Large intestine (tissue), 3 donors: ENCODE data around the gene RALA. TPM values are rescaled to one million over a fixed set of nuclear protein-coding genes. Genes with fewer than 3 reads are reported as not detected.
A peak's percentile ranks its signal among the peaks of the same experiment; 100 is the strongest.

Source experiments
- DNase-seq, 2 donors: peaks; one replicate each; pipeline versions ENCODE4 v3.0.0 to v3.0.0-alpha.2; 2013
- H3K27ac ChIP-seq: one replicate; pipeline ENCODE4 v1.5.1; 2013; ENCODE audit warnings: low read length
- H3K27me3 ChIP-seq: 2 replicates; pipeline ENCODE4 v1.6.1; 2013; ENCODE audit warnings: low read length; ENCODE audit not compliant: control insufficient read depth, insufficient read depth
- H3K36me3 ChIP-seq: 2 replicates; pipeline ENCODE4 v1.6.1; 2013; ENCODE audit warnings: low read length; ENCODE audit not compliant: control insufficient read depth, insufficient read depth
- H3K4me1 ChIP-seq: one replicate; pipeline ENCODE4 v1.6.1; 2013; ENCODE audit warnings: low read length; ENCODE audit not compliant: control insufficient read depth, insufficient read depth
- H3K4me3 ChIP-seq: one replicate; pipeline ENCODE4 v1.5.1; 2013; ENCODE audit warnings: low read length
- H3K9me3 ChIP-seq: one replicate; pipeline ENCODE4 v1.6.1; 2013; ENCODE audit warnings: mild to moderate bottlenecking, low read depth, low read length, moderate library complexity; ENCODE audit not compliant: control insufficient read depth
- WGBS: methylation state at CpG from one replicate; pipeline ENCODE4 v1.1.5; 2013; ENCODE audit warnings: low lambda C conversion rate; ENCODE audit not compliant: insufficient coverage; 5-methylcytosine and 5-hydroxymethylcytosine counted together
- polyA plus RNA-seq: library from polyadenylated mRNA; unstranded; fragments of 120-200 nt; gene quantifications from one replicate; pipeline ENCODE4 v1.2.1, GENCODE V29; 2013

RALA gene
- polyA plus RNA-seq, 1 donor: 38.7 TPM

DNA sequence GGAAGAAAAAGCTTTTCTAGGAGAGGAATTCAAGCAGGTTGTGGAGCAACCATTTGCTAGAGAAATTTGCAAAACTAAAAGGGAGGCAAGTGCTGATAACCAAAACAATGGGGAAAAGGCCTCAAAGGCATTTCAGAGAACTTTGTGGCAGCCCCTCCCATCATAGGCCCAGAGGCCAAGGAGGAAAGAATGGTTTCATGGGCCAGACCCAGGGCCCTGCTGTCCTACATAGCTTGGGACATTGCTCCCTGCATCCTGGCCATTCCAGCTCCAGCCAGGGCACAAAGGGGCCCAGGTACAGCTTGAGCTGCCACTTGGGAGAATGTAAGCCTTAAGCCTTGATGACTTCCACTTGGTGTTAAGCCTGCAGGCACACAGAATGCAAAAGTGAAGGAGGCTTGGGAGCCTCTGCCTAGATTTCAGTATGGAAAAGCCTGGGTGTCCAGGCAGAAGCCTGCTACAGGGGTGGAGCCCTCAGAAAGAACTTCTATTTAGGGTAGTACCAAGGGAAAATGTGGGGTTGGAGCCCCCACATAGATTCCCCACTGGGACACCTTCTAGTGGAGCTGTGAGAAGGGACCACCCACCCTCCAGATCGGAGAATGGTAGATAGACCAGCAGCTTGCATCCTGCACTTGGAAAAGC lies 91.2 kb downstream of the RALA start:
- Histone ChIP-seq H3K4me3 (no peak overlapping the region), H3K36me3 (no peaks in the 10 kb centered on the region), H3K4me1 (no peaks in the 10 kb centered on the region), H3K27ac (no peak overlapping the region), H3K27me3 (no peaks in the 10 kb centered on the region), H3K9me3 (peaks cover 14% of the 10 kb centered on the region)
- DNase-seq: no peak
- WGBS: no CpG with 5 or more reads among the region's 1 CpG

DNA sequence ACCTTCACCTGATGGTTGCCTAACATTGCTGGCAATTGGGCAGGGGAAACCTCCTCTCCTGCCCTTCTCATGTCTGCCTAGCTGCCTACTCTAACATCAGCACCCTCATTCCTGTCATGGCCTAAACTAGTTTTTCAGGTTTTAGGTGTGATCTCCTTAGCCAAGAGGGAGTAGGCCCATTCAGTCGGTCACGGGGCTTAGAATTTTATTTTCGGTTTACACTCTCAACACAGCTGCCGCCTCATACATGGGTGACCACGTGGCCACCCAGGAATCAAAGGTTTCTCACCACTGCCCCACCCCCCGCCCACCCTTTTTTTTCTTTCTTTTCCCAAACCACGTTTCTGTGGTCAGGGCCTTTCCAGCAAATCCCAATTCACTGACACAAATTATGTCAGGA lies 97.2 kb downstream of the RALA start:
- Histone ChIP-seq H3K4me3 (no peak overlapping the region), H3K27me3 (no peaks in the 10 kb centered on the region), H3K4me1 (peaks cover 13% of the 10 kb centered on the region), H3K36me3 (no peaks in the 10 kb centered on the region), H3K9me3 (no peaks in the 10 kb centered on the region), H3K27ac (peak overlapping the region; percentile 56)
- WGBS: no CpG with 5 or more reads among the region's 7 CpGs
- DNase-seq: peak; percentile 82 to 91

DNA sequence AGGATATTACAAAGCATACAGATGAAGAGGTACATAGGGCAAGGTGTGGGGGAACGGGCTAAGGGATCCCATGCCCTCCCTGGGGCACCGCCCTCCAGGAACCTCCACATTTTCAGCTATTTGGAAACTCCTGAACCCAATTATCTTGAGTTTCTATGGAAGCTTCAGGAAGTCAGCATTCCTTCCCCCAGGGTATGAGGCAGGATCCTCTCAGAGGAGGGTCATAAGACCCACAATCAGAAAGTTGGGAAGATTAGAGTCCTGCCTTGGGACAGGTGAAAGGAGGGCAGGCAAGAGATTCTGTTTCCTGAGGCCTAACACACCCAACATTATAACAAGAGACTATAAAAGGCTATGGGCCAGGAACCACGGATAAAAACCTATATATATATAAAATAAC lies 98.0 kb downstream of the RALA start:
- peak overlapping the region; percentile 11 for H3K27ac ChIP-seq
- H3K36me3 ChIP-seq: no peaks in the 10 kb centered on the region
- H3K9me3 ChIP-seq: no peaks in the 10 kb centered on the region
- no peaks in the 10 kb centered on the region for H3K27me3 ChIP-seq
- H3K4me1 ChIP-seq: peaks cover 13% of the 10 kb centered on the region
- no peak overlapping the region for H3K4me3 ChIP-seq
- WGBS: 80% methylated on average over 1 of the region's 3 CpGs
- DNase-seq: no peak

DNA sequence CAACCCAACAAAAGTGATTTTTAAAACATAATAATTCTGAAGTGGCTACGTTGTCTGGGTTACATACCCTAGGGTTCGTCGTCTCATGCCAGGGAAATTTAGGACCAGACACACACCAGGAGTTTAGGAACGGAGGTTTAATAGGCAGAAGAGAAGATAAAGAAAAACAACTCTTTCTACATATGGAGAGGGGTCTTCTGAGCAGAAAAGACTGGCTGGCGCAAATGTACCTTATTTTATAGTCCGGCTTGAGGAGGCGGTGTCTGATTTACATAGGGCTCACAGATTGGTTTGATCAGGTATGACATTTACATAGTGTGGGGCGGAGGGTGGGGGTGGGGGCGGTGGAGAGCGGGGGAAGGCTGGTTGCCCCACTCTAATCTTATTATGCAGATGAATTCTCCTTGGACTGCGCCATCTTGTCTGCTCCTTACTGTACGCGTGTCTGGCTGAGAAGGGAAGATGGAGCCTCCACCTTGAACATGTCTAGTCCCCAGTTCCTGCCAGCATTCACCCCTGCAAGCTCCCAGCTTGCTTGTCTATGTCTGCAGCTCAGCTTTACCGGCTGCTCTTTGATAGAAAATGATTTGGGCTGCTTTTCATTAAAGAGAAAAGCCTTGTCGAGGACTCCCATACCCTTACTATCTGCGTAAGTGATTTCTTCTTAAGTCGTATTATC lies 98.7 kb downstream of the RALA start:
- H3K4me1 ChIP-seq: peaks cover 13% of the 10 kb centered on the region
- no peak for DNase-seq
- no peaks in the 10 kb centered on the region for H3K27me3 ChIP-seq
- no peaks in the 10 kb centered on the region for H3K9me3 ChIP-seq
- no CpG with 5 or more reads among the region's 17 CpGs for WGBS
- no peak overlapping the region for H3K27ac ChIP-seq
- no peak overlapping the region for H3K4me3 ChIP-seq
- H3K36me3 ChIP-seq: no peaks in the 10 kb centered on the region

DNA sequence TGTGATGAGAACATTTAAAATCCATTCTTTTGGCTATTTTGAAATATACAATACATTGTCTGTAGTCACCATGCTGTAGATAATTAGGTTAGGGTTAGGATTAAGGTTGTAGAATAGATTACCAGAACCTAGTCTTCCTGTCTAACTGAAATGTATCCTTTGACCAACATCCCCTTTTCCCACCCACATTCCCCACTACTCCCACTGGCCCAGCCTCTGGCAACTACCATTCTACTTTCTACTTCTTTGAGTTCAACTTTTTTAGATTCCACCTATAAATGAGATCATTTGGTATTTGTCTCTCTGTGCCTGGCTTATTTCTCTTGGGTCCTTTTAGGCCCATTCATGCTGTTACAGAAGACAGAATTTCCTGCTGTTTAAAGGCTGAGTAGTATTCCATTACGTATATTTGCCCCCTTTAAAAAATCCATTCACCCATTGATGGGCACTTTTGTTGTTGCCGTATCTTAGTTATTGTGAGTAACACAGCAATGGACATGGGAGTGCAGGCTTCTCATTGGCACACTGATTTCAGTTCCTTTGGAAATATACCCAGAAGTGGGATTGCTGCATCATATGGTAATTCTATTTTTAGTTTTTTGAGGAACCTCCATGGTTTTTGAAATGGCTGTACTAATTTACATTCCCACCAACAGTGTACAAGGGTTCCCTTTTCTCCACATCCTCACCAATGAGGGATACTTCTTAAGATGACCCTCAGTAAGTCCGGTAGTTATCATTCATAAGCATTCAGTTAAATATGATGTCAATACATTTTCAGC lies 104.0 kb downstream of the RALA start:
- Histone ChIP-seq H3K9me3 (no peaks in the 10 kb centered on the region), H3K36me3 (no peaks in the 10 kb centered on the region), H3K4me1 (no peaks in the 10 kb centered on the region), H3K27me3 (no peaks in the 10 kb centered on the region), H3K4me3 (no peak overlapping the region), H3K27ac (no peak overlapping the region)
- DNase-seq: no peak
- WGBS: 90% methylated on average over 2 of the region's 3 CpGs

DNA sequence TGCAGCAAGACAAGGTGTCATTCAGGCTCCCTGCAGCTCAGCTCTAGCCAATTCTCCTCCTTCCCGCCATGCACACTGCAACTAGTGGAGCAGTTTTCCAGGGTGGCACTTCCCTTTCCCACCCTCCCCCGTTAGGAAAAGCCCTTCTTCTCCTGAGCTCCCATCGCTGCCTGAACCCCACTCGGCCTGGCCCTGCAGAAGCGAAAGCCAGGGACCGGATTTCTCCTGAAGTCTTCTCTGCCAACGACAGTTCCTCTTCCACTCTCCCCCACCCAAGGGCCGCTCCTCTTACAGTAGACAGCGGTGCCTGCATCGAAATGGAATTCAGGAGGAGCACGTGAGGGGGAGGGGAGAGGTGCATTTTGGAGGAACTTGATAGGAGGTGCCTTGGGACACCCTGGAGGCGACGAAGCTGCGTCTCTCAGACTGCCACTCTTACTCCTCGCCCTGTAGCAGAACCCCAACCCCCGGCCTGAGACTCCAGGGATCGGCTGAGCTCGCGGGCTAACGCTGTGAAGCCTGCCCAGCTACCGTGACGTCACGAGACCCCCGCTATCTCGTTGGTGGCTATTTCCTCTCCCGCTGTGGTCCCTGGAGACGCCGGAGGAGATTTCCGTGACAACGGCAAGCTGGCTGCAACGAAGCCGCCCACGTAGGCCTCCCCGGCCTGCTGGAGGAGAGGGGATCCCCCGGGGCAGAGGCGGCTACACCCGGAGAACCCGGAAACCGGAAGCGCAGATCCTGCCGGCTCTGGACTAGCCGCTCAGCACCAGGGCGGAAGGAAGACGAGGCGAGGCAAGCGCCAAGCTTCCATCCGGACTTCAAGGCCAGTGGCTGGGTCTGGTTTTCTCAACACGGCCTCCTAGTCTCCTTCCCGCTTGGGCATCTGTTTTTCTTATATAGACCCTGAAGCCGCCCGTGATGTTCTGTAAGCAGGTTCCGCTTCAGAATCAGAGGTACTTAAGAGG lies 109.7 kb downstream of the RALA start:
- Histone ChIP-seq H3K9me3 (no peaks in the 10 kb centered on the region), H3K4me3 (peak overlapping the region; percentile 55), H3K4me1 (peaks cover 9% of the 10 kb centered on the region), H3K27ac (peak overlapping the region; percentile 61), H3K36me3 (no peaks in the 10 kb centered on the region), H3K27me3 (no peaks in the 10 kb centered on the region)
- DNase-seq: peak; percentile 93 to 96
- no CpG with 5 or more reads among the region's 52 CpGs for WGBS

DNA sequence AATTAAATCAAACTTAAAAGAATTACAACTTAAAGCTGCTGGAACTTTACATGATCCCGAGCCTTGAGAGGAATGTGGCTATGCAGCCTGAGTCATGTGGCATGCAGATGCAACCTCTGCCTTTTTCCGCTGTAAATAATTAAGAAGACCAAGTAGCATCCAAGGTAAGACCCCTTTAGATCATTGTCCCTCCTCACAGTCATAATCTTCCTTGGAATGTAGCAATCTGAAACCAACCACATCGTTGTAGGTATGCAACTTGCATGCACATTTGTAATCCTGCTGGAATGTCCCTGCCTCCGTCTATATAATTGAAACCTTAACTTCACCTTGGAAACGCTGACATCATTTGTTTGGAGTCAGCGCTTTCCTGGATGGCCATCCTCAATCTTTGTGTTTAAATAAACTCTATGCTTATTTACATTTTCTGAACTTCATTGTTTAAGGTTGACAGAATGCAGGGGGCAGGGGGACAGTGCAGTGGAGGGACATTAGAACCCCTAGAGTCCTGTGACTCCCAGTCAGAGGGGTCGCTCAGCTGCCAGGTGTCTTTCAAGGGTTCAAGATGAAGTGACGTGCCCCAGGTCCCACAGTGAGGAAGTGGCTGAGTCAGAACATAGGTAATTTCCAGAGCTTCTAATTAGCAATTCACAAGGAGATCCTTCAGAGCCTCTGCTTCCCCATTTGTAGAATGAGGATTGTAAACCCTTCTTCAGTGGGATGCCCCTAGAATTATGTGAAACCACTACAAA lies 110.7 kb downstream of the RALA start:
- DNase-seq: peak in 1 of 2 donors; percentile 43
- H3K4me1 ChIP-seq: peaks cover 9% of the 10 kb centered on the region
- H3K9me3 ChIP-seq: no peaks in the 10 kb centered on the region
- peak overlapping the region; percentile 55 for H3K4me3 ChIP-seq
- no peaks in the 10 kb centered on the region for H3K36me3 ChIP-seq
- WGBS: no CpG with 5 or more reads among the region's 8 CpGs
- H3K27ac ChIP-seq: peak overlapping the region; percentile 61
- no peaks in the 10 kb centered on the region for H3K27me3 ChIP-seq

DNA sequence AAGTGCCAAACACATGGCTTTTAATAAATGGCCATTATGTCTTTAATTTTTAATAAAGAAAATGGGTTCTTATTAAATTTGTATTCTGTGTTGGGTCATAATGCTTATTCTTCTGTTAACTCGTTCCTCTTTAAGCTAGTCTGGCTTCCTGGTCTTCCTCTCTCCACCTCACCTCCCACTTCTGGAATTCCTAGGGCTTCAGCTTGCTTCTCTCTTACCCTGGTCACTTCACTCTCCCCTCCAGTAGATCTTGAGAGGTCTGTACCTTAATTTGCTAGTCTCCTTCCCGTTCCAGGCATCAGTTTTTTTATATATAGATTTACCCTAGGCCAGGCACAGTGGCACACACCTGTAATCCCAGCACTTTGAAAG lies 111.2 kb downstream of the RALA start:
- Histone ChIP-seq H3K36me3 (no peaks in the 10 kb centered on the region), H3K4me3 (no peak overlapping the region), H3K4me1 (peaks cover 9% of the 10 kb centered on the region), H3K9me3 (no peaks in the 10 kb centered on the region), H3K27me3 (no peaks in the 10 kb centered on the region), H3K27ac (no peak overlapping the region)
- no peak for DNase-seq
- 50% methylated on average over 1 of the region's 2 CpGs for WGBS

DNA sequence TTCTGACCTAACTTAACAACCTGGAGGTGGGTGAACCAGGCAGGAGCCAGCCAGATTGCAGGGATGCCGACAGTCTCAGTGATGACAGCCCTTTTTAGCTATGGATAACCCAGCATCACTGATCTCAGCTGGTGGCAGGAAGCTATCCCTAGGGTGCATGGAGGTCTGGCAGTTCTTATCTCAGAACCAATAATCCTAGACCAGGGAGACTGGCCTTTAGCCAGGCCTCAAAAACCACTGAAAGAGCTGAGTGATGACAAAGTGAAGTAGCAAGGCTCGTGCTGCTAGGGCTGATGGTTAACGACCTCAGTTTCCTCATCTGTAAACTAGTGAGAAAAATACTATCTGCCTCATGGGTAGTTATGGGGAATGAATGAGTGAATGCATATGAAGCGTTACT lies 112.5 kb downstream of the RALA start:
- Histone ChIP-seq H3K4me1 (peaks cover 9% of the 10 kb centered on the region), H3K27ac (no peak overlapping the region), H3K9me3 (no peaks in the 10 kb centered on the region), H3K4me3 (no peak overlapping the region), H3K27me3 (no peaks in the 10 kb centered on the region), H3K36me3 (no peaks in the 10 kb centered on the region)
- DNase-seq: no peak
- WGBS: no CpG with 5 or more reads among the region's 4 CpGs
